ENCODE measurements around the gene UBE2L6. TPM values are rescaled to one million over a fixed set of nuclear protein-coding genes. Genes with fewer than 3 reads are reported as not detected.

Gene UBE2L6
- total RNA-seq, 4 donors from 2014 or later = 11.0 to 46.4 (median 22.0) TPM

DNA sequence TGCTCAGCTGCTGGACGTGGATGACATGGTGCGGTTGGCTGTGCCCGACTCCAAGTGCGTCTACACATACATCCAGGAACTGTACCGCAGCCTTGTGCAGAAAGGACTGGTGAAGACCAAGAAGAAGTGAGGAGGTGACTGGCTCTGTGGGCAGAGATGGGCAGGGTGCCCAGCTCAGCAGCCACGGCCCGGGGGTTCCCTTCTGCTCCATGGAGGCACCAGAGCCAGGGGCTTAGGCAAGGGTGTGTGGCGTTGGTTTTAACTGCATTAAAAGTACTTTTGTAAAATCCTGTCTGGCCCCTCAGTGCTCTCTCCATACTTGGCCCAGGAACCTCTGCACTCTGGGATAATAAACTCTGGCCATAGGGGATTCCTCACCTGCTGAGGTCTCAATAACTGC lies 17.5 kb downstream of the UBE2L6 start:
- no peak for DNase-seq
- Histone ChIP-seq H3K36me3 (peaks cover 5 to 87% (median 43%) of the 10 kb centered on the region in 3 donors), H3K9me3 (no peaks in the 10 kb centered on the region), H3K27me3 (no peaks in the 10 kb centered on the region), H3K4me3 (no peak overlapping the region), H3K27ac (no peak overlapping the region), H3K4me1 (peaks cover 0 to 6% (median 0%) of the 10 kb centered on the region in 3 donors)
- TF ChIP-seq, protein P1, sequence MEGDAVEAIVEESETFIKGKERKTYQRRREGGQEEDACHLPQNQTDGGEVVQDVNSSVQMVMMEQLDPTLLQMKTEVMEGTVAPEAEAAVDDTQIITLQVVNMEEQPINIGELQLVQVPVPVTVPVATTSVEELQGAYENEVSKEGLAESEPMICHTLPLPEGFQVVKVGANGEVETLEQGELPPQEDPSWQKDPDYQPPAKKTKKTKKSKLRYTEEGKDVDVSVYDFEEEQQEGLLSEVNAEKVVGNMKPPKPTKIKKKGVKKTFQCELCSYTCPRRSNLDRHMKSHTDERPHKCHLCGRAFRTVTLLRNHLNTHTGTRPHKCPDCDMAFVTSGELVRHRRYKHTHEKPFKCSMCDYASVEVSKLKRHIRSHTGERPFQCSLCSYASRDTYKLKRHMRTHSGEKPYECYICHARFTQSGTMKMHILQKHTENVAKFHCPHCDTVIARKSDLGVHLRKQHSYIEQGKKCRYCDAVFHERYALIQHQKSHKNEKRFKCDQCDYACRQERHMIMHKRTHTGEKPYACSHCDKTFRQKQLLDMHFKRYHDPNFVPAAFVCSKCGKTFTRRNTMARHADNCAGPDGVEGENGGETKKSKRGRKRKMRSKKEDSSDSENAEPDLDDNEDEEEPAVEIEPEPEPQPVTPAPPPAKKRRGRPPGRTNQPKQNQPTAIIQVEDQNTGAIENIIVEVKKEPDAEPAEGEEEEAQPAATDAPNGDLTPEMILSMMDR (IDR thresholded peaks at IDR 0.05) = no peak
- TF ChIP-seq POLR2A (IDR thresholded peaks at IDR 0.05) = no peak
- 50 to 94% methylated on average over 2 to 3 of the region's 8 CpGs for WGBS, 2 donors
- intact Hi-C loops (cut with DNase I) = no loop called here

DNA sequence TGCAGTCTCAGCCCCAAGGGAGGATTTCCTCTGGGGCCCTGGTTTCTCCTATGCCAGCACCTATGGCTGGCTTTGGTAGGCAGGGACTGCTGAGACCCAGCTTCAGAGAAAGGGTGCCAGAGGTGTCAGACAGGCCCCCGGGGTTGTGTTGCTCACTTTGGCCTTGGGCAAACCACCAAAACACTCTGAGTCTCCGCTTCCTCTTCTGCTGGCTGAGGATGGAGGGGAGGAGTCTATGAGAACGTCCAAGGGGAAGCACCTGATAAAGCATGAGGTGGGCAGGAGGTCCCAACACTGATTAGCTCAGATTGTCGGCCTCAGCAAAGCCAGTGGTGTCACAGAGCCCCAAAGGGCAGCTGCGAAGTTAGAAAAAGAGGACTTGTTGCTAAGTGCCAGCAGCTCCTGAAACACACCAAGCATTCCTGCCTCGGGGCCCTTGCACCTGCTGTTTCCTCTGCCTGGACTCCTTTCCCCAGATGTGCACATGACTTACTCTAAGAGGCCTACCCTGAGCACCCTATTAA lies 19.6 kb downstream of the UBE2L6 start:
- H3K9me3 ChIP-seq = no peaks in the 10 kb centered on the region
- intact Hi-C loops (cut with DNase I) = no loop called here
- WGBS, 2 donors = 36 to 75% methylated on average over 2 to 5 of the region's 6 CpGs
- peaks cover 0 to 15% (median 0%) of the 10 kb centered on the region in 3 donors for H3K4me1 ChIP-seq
- H3K4me3 ChIP-seq = no peak overlapping the region
- DNase-seq = no peak
- TF ChIP-seq POLR2A (IDR thresholded peaks at IDR 0.05) = no peak
- TF ChIP-seq, protein P1 (IDR thresholded peaks at IDR 0.05) = no peak
- no peak overlapping the region for H3K27ac ChIP-seq
- peaks cover 0 to 67% (median 27%) of the 10 kb centered on the region in 3 donors for H3K36me3 ChIP-seq
- no peaks in the 10 kb centered on the region for H3K27me3 ChIP-seq

DNA sequence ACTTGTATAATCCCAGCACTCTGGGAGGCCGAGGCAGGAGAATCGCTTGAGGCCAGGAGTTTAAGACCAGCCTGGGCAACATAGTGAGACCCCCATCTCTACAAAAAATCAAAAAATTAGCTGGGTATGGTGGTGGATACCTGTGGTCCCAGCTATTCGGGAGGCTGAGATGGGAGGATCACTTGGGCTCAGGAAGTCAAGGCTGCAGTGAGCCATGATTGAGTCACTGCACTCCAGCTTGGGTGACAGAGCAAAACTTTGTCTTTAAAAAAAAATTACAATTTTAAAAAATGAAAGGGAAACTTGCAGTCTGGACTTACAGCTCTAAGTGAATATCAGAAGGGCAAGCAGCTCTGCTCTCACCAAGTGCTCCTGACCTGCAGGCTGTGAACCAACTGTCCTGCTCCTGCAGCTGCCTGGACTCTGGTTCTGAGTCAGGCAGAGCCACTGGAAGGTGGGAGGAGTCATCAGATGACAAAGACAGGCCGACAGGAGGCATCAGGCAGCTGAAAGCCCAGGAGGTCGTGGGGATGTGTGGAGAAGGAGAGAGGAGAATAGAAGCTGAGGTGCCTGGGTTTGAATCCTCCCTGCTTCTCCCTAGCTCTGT lies 20.5 kb downstream of the UBE2L6 start:
- H3K27ac ChIP-seq = no peak overlapping the region
- peaks cover 0 to 15% (median 0%) of the 10 kb centered on the region in 3 donors for H3K4me1 ChIP-seq
- DNase-seq = no peak
- intact Hi-C loops (cut with DNase I) = no loop called here
- H3K9me3 ChIP-seq = no peaks in the 10 kb centered on the region
- H3K36me3 ChIP-seq = peaks cover 0 to 57% (median 17%) of the 10 kb centered on the region in 3 donors
- H3K4me3 ChIP-seq = no peak overlapping the region
- 49 to 56% methylated on average over 5 of the region's 5 CpGs for WGBS, 2 donors
- no peak for TF ChIP-seq POLR2A (IDR thresholded peaks at IDR 0.05)
- TF ChIP-seq, protein P1 (IDR thresholded peaks at IDR 0.05) = no peak
- H3K27me3 ChIP-seq = no peaks in the 10 kb centered on the region

DNA sequence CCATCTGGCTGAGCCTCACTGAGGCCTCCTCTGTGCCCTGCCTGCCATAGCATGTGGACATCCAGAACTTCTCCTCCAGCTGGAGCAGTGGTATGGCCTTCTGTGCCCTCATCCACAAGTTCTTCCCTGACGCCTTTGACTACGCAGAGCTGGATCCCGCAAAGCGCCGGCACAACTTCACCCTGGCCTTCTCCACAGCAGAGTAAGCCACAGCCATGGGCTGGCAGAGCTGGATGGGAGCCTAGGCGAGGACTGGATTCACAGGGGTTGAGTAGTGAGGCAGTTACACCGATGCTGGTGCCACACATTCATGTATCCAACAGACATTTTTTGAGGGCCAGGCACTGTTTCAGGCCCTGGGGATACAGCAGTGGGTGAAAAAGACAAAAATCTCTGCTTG lies 21.0 kb downstream of the UBE2L6 start:
- H3K9me3 ChIP-seq = no peaks in the 10 kb centered on the region
- TF ChIP-seq, protein P1 (IDR thresholded peaks at IDR 0.05) = no peak
- no peak for TF ChIP-seq POLR2A (IDR thresholded peaks at IDR 0.05)
- DNase-seq = no peak
- H3K4me3 ChIP-seq = no peak overlapping the region
- no peak overlapping the region for H3K27ac ChIP-seq
- no peaks in the 10 kb centered on the region for H3K27me3 ChIP-seq
- H3K4me1 ChIP-seq = peaks cover 0 to 15% (median 0%) of the 10 kb centered on the region in 3 donors
- 93% methylated on average over 3 of the region's 7 CpGs; no CpG with 5 or more reads in 1 of the 2 donors for WGBS, 2 donors
- H3K36me3 ChIP-seq = peaks cover 0 to 52% (median 12%) of the 10 kb centered on the region in 3 donors
- intact Hi-C loops (cut with DNase I) = no loop called here

DNA sequence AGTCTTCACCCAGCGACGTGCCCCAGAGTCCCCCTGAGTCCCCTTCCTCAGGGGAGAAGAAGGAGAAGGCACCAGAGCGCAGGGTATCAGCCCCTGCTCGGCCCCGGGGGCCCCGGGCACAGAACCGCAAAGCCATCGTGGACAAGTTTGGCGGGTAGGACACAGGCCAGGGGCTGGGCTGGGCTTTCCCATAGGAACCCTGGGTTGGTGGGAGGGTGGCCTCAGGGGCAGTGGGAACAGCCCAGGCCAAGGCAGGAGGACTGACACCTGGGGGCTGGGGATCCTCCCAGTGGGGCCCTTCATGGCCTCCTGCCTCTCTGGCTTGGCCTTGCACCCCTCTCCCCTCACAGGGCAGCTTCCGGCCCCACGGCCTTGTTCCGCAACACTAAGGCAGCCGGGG lies 21.6 kb downstream of the UBE2L6 start:
- Histone ChIP-seq H3K36me3 (peaks cover 0 to 46% (median 10%) of the 10 kb centered on the region in 3 donors), H3K9me3 (no peaks in the 10 kb centered on the region), H3K4me1 (peaks cover 0 to 15% (median 0%) of the 10 kb centered on the region in 3 donors), H3K27ac (no peak overlapping the region), H3K4me3 (no peak overlapping the region), H3K27me3 (no peaks in the 10 kb centered on the region)
- 80% methylated on average over 1 of the region's 13 CpGs; no CpG with 5 or more reads in 1 of the 2 donors for WGBS, 2 donors
- intact Hi-C loops (cut with DNase I) = no loop called here
- DNase-seq = no peak
- TF ChIP-seq, protein P1 (IDR thresholded peaks at IDR 0.05) = no peak
- no peak for TF ChIP-seq POLR2A (IDR thresholded peaks at IDR 0.05)

Measured in esophagus squamous epithelium (tissue), 5 donors.